K562 (cell line): ENCODE data around the gene CDSN. TPM values are rescaled to one million over a fixed set of nuclear protein-coding genes. Genes with fewer than 3 reads are reported as not detected.

Source experiments
- NFIX ChIP-seq: fragments of 250-450 bp; sonication (Bioruptor Pico); IDR thresholded peaks from 2 replicates; pipeline ENCODE4 v1.4.0; 2020; ENCODE audit warnings: low read depth, mild to moderate bottlenecking, moderate library complexity
- polyA plus RNA-seq, 8 experiments: library from polyadenylated mRNA; depleted of rRNA in 4 of 8; stranded (reverse) in 5 of 8; unstranded in 3 of 8; fragments of >200 nt; fragmentation: Nextera tagmentation in 2 of 8; fragmentation: Illumina TruSeq in 1 of 8; extraction: Ambion mirVana in 2 of 8; extraction: Trizol in 1 of 8; gene quantifications; 2 replicates each; pipeline versions ENCODE4 v1.2.1 to v1.2.3, GENCODE V29; 2011 to 2014; ENCODE audit warnings: inconsistent platforms in 1 of 8, missing spikeins in 1 of 8
- total RNA-seq, 7 experiments: library from RNA; depleted of rRNA in 6 of 7; stranded (reverse); fragments of >200 nt in 6 of 7; fragmentation: Illumina TruSeq in 2 of 7; extraction: Trizol in 2 of 7; gene quantifications; 2 replicates each; pipeline versions ENCODE4 v1.2.1 to v1.2.3, GENCODE V29; 2011 to 2021; ENCODE audit warnings: low replicate concordance in 1 of 7
- TF ChIP-seq, protein P1 (sequence below), 2 experiments: fragments of 450-650 bp in 1 of 2; sonication (generic) in 1 of 2; formaldehyde crosslinking in 1 of 2; IDR thresholded peaks; 2 replicates each; pipeline versions ENCODE4 v1.7.1 to v1.9.0; 2016 to 2022; ENCODE audit warnings: inconsistent platforms in 1 of 2, mild to moderate bottlenecking in 1 of 2, missing genetic modification reagents in 1 of 2

The CDSN gene
- total and polyA plus RNA-seq, 9 of the 15 experiments (the other 6 are each of a cell fraction or from before 2014, with no cell fraction given) = not detected

DNA sequence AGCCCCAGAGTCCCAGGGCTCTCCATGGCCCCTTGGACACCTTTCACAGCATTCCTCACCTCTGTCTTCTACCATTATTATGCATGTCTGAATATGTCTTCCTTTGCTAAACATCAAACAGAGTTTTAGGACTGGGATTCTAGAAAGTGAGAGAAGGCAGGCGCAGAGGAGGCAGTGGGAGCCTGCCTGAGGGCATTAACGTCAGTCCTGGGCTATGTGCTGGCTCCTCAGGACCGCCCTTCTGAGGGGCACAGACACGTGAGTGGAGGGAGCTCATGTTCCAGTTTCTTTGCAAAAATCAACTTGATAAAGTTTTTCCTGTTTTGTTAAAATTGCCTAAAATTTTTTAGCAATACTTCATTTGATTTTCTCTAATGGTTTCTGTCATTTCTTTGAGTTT, 45.8 kb downstream of the CDSN start (continued):
- TF ChIP-seq, protein P1, sequence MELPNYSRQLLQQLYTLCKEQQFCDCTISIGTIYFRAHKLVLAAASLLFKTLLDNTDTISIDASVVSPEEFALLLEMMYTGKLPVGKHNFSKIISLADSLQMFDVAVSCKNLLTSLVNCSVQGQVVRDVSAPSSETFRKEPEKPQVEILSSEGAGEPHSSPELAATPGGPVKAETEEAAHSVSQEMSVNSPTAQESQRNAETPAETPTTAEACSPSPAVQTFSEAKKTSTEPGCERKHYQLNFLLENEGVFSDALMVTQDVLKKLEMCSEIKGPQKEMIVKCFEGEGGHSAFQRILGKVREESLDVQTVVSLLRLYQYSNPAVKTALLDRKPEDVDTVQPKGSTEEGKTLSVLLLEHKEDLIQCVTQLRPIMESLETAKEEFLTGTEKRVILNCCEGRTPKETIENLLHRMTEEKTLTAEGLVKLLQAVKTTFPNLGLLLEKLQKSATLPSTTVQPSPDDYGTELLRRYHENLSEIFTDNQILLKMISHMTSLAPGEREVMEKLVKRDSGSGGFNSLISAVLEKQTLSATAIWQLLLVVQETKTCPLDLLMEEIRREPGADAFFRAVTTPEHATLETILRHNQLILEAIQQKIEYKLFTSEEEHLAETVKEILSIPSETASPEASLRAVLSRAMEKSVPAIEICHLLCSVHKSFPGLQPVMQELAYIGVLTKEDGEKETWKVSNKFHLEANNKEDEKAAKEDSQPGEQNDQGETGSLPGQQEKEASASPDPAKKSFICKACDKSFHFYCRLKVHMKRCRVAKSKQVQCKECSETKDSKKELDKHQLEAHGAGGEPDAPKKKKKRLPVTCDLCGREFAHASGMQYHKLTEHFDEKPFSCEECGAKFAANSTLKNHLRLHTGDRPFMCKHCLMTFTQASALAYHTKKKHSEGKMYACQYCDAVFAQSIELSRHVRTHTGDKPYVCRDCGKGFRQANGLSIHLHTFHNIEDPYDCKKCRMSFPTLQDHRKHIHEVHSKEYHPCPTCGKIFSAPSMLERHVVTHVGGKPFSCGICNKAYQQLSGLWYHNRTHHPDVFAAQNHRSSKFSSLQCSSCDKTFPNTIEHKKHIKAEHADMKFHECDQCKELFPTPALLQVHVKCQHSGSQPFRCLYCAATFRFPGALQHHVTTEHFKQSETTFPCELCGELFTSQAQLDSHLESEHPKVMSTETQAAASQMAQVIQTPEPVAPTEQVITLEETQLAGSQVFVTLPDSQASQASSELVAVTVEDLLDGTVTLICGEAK (IDR thresholded peaks at IDR 0.05) = peak; percentile 74
- TF ChIP-seq, protein P1 (CRISPR knock-in tag; IDR thresholded peaks at IDR 0.05) = no peak; the same call in 1 of the 2 replicates
- no peak for TF ChIP-seq NFIX
